DOHH2 (cell line): ENCODE data around the gene NR2F1-AS1.

ENCODE experiments used
- CTCF ChIP-seq: fragments of 200-600 bp; sonication (generic); IDR thresholded peaks from one replicate; pipeline ENCODE4 v1.5.1; 2014; ENCODE audit warnings: antibody characterized with exemption, mild to moderate bottlenecking, low read depth, low read length; ENCODE audit not compliant: poor library complexity, severe bottlenecking
- EZH2phosphoT487 ChIP-seq: fragments of 200-600 bp; sonication (generic); IDR thresholded peaks from 2 replicates; pipeline ENCODE4 v1.6.1; 2017; ENCODE audit warnings: borderline replicate concordance, mild to moderate bottlenecking, antibody characterized with exemption, low read length, moderate library complexity, mixed read lengths

GRCh38 chr5:93622240-93622885, 41.3 kb upstream of the NR2F1-AS1 start:
- TF ChIP-seq CTCF = no peak
- no peak for TF ChIP-seq EZH2phosphoT487
